Measurements from ENCODE around the gene TMEM129.

DNA sequence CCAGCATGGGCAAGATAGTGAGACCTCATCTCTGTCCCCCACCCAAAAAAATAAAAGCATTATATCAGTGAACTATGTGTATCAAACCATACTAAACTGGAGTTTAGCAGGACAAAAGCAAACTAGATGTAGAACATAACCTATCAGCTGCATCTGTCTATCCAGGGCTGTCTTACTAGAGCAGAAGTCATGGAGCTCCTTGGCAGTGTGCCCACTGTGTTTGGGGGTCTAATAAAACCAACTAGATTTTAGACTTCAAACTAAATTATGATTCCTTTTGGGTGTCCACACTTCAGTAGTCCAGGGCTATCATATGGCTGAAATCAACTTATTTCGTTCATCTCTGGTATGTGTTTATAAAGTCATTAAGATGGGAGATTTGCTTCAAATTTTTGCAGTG, 17.3 kb downstream of the TMEM129 start:
- TF ChIP-seq CTCF (IDR thresholded peaks at IDR 0.05) (no peak), POLR2A (IDR thresholded peaks at IDR 0.05) (no peak)
